T-cell (primary cell): Measurements from ENCODE around the gene VRTN. TPM values are rescaled to one million over a fixed set of nuclear protein-coding genes. Genes with fewer than 3 reads are reported as not detected.
"Not testable (repeated sequence)": the region's sequence is repeated elsewhere in the genome, so short reads cannot be mapped to it uniquely, and the experiment has no call there.

ENCODE experiments used
- ATAC-seq, 4 experiments: fragments of 200-7000 bp in 3 of 4; fragments of 150-1000 bp in 1 of 4; cut with Tn5 transposase; replicated peaks in 1 of 4; 1 replicate in 3 of 4; 2 replicates in 1 of 4; pipeline ENCODE4 v1.10.0; 2021; ENCODE audit warnings: moderate library complexity in 3 of 4, mild to moderate bottlenecking in 2 of 4, moderate number of reproducible peaks in 1 of 4
- CTCF ChIA-PET, 2 donors: fragments of 300-600 bp; sonication (Branson Sonifier 250); formaldehyde crosslinking; loops; one replicate each; lab custom pipeline; 2022; ENCODE audit warnings: antibody characterized with exemption in 2 of 2; lab: Charles Lee
- POLR2A ChIA-PET, 2 donors: fragments of 300-600 bp; sonication (Branson Sonifier 250); formaldehyde crosslinking; loops; one replicate each; lab custom pipeline; 2022; ENCODE audit warnings: antibody characterized with exemption in 2 of 2; lab: Charles Lee
- DNase-seq, 35 experiments: peaks; one replicate each; pipeline versions ENCODE4 v3.0.0 to v3.0.0-alpha.2; 2013 to 2023
- H3K27ac ChIP-seq: one replicate; pipeline ENCODE4 v1.5.1; 2013; ENCODE audit warnings: low read length
- H3K27me3 ChIP-seq, 2 experiments: replicated peaks in 1 of 2; 1 replicate in 1 of 2; 2 replicates in 1 of 2; pipeline versions ENCODE4 v1.6.1 to v1.7.0; 2013; ENCODE audit warnings: low read length in 1 of 2, mixed read lengths in 1 of 2; ENCODE audit not compliant: control insufficient read depth in 2 of 2, insufficient read depth in 2 of 2; ENCODE audit errors: extremely low read depth in 1 of 2
- H3K36me3 ChIP-seq, 2 donors: 1 replicate in 1 of 2; 2 replicates in 1 of 2; pipeline versions ENCODE4 v1.6.1 to v1.7.0; 2013; ENCODE audit warnings: low read length in 1 of 2; ENCODE audit not compliant: control insufficient read depth in 2 of 2, insufficient read depth in 1 of 2; ENCODE audit errors: extremely low read depth in 1 of 2
- H3K4me1 ChIP-seq, 2 experiments: 1 replicate in 1 of 2; 2 replicates in 1 of 2; pipeline versions ENCODE4 v1.6.1 to v1.7.0; 2013; ENCODE audit warnings: low read length in 2 of 2, mixed read lengths in 1 of 2; ENCODE audit not compliant: insufficient read depth in 2 of 2, control insufficient read depth in 1 of 2; ENCODE audit errors: extremely low read depth in 1 of 2
- H3K4me3 ChIP-seq, 2 donors: 1 replicate in 1 of 2; 2 replicates in 1 of 2; pipeline versions ENCODE4 v1.5.1 to v1.7.0; 2013; ENCODE audit warnings: mild to moderate bottlenecking in 2 of 2, low read length in 1 of 2, moderate library complexity in 1 of 2; ENCODE audit not compliant: control insufficient read depth in 1 of 2; ENCODE audit errors: extremely low read depth in 1 of 2
- H3K9me3 ChIP-seq: 2 replicates; pipeline ENCODE4 v1.7.0; 2013
- H3K27ac Mint-ChIP-seq, 2 donors: one replicate each; pipeline ENCODE4 v1.8.0; 2020 to 2021; ENCODE audit warnings: mild to moderate bottlenecking in 2 of 2, mixed read lengths in 2 of 2
- H3K27me3 Mint-ChIP-seq, 2 donors: one replicate each; pipeline ENCODE4 v1.8.0; 2021 to 2022; ENCODE audit warnings: mixed read lengths in 2 of 2
- H3K36me3 Mint-ChIP-seq: one replicate; pipeline ENCODE4 v1.8.0; 2021; ENCODE audit warnings: mixed read lengths
- H3K4me1 Mint-ChIP-seq, 3 donors: one replicate each; pipeline ENCODE4 v1.8.0; 2020 to 2022; ENCODE audit warnings: mixed read lengths in 3 of 3, mild to moderate bottlenecking in 1 of 3
- H3K4me3 Mint-ChIP-seq, 3 donors: one replicate each; pipeline ENCODE4 v1.8.0; 2020 to 2022; ENCODE audit warnings: mild to moderate bottlenecking in 3 of 3, mixed read lengths in 3 of 3, moderate library complexity in 3 of 3
- H3K9me3 Mint-ChIP-seq, 3 donors: one replicate each; pipeline ENCODE4 v1.8.0; 2020 to 2022; ENCODE audit warnings: mixed read lengths in 3 of 3
- WGBS: methylation state at CpG from one replicate; pipeline ENCODE4 v1.1.5; 2013; ENCODE audit warnings: missing lambda C conversion rate; ENCODE audit not compliant: insufficient coverage; 5-methylcytosine and 5-hydroxymethylcytosine counted together
- total RNA-seq, 35 experiments: library from RNA in 6 of 35; stranded (reverse) in 6 of 35; fragments of 120-200 nt in 1 of 35; gene quantifications; one replicate each; pipeline versions ENCODE4 v1.2.1 to v1.2.4 and lab custom pipeline; 2013 to 2026

Gene VRTN
- total RNA-seq, 5 donors from 2014 or later (not counting 1 experiment from before 2014, with no cell fraction given) = 0.06 to 0.09 TPM; not detected in 3

GRCh38 chr14:74368441-74368840 lies 20.2 kb downstream of the VRTN start:
- H3K9me3 ChIP-seq = no peaks in the 10 kb centered on the region
- H3K4me3 Mint-ChIP-seq = no peak overlapping the region
- H3K27me3 Mint-ChIP-seq = peaks cover 8 to 9% of the 10 kb centered on the region in 2 donors
- no peaks in the 10 kb centered on the region for H3K4me1 Mint-ChIP-seq
- WGBS = 62% methylated on average over 2 of the region's 8 CpGs
- ChIA-PET CTCF (interaction anchor here in 1 of 2 donors (0.6 kb wide), 1 partner anchor 19 kb away, joined by 3 read pairs; no protein-coding TSS in a partner anchor), POLR2A (no interaction called here)
- no peaks in the 10 kb centered on the region for H3K9me3 Mint-ChIP-seq
- peaks cover 0 to 24% of the 10 kb centered on the region in 2 experiments for H3K27me3 ChIP-seq
- DNase-seq (no peak), ATAC-seq (no peak)
- H3K27ac ChIP-seq = no peak overlapping the region
- no peak overlapping the region for H3K27ac Mint-ChIP-seq
- no peaks in the 10 kb centered on the region for H3K36me3 ChIP-seq
- H3K4me3 ChIP-seq = no peak overlapping the region
- H3K36me3 Mint-ChIP-seq = no peaks in the 10 kb centered on the region
- H3K4me1 ChIP-seq = no peaks in the 10 kb centered on the region

GRCh38 chr14:74377976-74378690 lies 29.9 kb downstream of the VRTN start:
- Histone ChIP-seq H3K27me3 (no peaks in the 10 kb centered on the region), H3K4me1 (no peaks in the 10 kb centered on the region), H3K9me3 (no peaks in the 10 kb centered on the region), H3K27ac (no peak overlapping the region), H3K36me3 (no peaks in the 10 kb centered on the region), H3K4me3 (no peak overlapping the region)
- Mint-ChIP-seq H3K4me3 (no peak overlapping the region), H3K27ac (no peak overlapping the region), H3K4me1 (no peaks in the 10 kb centered on the region), H3K27me3 (peaks cover 8 to 9% of the 10 kb centered on the region in 2 donors), H3K36me3 (no peaks in the 10 kb centered on the region), H3K9me3 (no peaks in the 10 kb centered on the region)
- no peak for DNase-seq
- CTCF ChIA-PET = no interaction called here
- ATAC-seq = no peak
- 92% methylated on average over 29 of the region's 38 CpGs for WGBS
- POLR2A ChIA-PET = no interaction called here

GRCh38 chr14:74380172-74380571 lies 31.9 kb downstream of the VRTN start:
- Mint-ChIP-seq H3K36me3 (no peaks in the 10 kb centered on the region), H3K4me3 (no peak overlapping the region), H3K4me1 (no peaks in the 10 kb centered on the region), H3K27ac (no peak overlapping the region), H3K27me3 (peaks cover 8 to 13% of the 10 kb centered on the region in 2 donors), H3K9me3 (no peaks in the 10 kb centered on the region)
- ChIA-PET POLR2A (no interaction called here), CTCF (no interaction called here)
- Histone ChIP-seq H3K9me3 (no peaks in the 10 kb centered on the region), H3K4me1 (no peaks in the 10 kb centered on the region), H3K27me3 (no peaks in the 10 kb centered on the region), H3K36me3 (no peaks in the 10 kb centered on the region), H3K27ac (no peak overlapping the region), H3K4me3 (no peak overlapping the region)
- no peak for ATAC-seq
- no peak for DNase-seq
- 90% methylated on average over 4 of the region's 9 CpGs for WGBS

DNA sequence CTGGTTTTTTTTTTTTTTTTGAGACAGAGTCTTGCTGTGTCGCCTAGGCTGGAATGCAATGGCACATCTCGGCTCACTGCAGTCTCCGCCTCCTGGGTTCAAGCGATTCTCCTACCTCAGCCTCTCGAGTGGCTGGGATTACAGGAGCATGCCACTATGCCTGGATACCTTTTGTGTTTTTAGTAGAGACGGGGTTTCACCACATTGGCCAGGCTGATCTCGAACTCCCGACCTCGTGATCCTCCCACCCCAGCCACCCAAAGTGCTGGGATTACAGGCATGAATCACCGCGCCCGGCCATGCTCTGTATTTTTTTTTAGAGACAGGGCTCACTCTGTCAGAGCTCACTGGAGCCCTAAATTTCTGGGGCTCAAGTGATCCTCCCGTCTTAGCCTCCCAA lies 32.6 kb downstream of the VRTN start:
- ATAC-seq (no peak), DNase-seq (no peak)
- POLR2A ChIA-PET = no interaction called here
- CTCF ChIA-PET = interaction anchor here in 1 of 2 donors (0.6 kb wide), 1 partner anchor 381 kb away, joined by 5 read pairs; no protein-coding TSS in a partner anchor
- Mint-ChIP-seq H3K9me3 (no peaks in the 10 kb centered on the region), H3K4me3 (no peak overlapping the region), H3K36me3 (no peaks in the 10 kb centered on the region), H3K27ac (no peak overlapping the region), H3K27me3 (peaks cover 2 to 9% of the 10 kb centered on the region in 2 donors), H3K4me1 (no peaks in the 10 kb centered on the region)
- no peaks in the 10 kb centered on the region for H3K27me3 ChIP-seq
- 91% methylated on average over 7 of the region's 13 CpGs for WGBS
- H3K27ac ChIP-seq = no peak overlapping the region
- no peaks in the 10 kb centered on the region for H3K36me3 ChIP-seq
- H3K4me1 ChIP-seq = no peaks in the 10 kb centered on the region
- no peaks in the 10 kb centered on the region for H3K9me3 ChIP-seq
- no peak overlapping the region for H3K4me3 ChIP-seq

DNA sequence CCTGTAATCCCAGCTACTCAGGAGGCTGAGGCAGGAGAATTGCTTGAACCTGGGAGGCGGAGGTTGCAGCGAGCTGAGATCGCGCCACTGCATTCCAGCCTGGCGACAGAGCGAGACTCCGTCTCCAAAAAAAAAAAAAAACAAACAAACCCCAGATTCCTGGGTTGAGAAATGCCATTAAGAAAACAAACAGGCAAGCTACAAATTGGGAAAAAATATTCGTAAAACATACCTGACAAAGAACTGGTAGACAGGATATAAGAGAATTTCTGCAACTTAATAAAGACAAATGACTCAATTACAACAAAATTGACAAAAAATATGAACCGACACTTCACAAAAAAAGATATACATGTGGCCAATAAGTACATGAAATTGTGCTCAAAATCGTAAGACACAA lies 33.3 kb downstream of the VRTN start:
- DNase-seq, H3K4me1 Mint-ChIP-seq, H3K27ac ChIP-seq, H3K4me3 ChIP-seq, H3K36me3 Mint-ChIP-seq, CTCF ChIA-PET, H3K9me3 ChIP-seq, H3K27me3 ChIP-seq, H3K36me3 ChIP-seq, H3K9me3 Mint-ChIP-seq, H3K4me3 Mint-ChIP-seq, H3K4me1 ChIP-seq, H3K27me3 Mint-ChIP-seq, H3K27ac Mint-ChIP-seq, ATAC-seq, POLR2A ChIA-PET: not testable (repeated sequence)
- 60% methylated on average over 1 of the region's 10 CpGs for WGBS

GRCh38 chr14:74382231-74382630 lies 34.0 kb downstream of the VRTN start:
- POLR2A ChIA-PET = no interaction called here
- WGBS = no CpG with 5 or more reads among the region's 4 CpGs
- CTCF ChIA-PET = interaction anchor here in 1 of 2 donors (0.6 kb wide), 1 partner anchor 848 kb away, joined by 3 read pairs; no protein-coding TSS in a partner anchor
- Mint-ChIP-seq H3K27ac (no peak overlapping the region), H3K27me3 (peaks cover 2 to 4% of the 10 kb centered on the region in 2 donors), H3K4me1 (no peaks in the 10 kb centered on the region), H3K9me3 (no peaks in the 10 kb centered on the region), H3K4me3 (no peak overlapping the region), H3K36me3 (no peaks in the 10 kb centered on the region)
- no peaks in the 10 kb centered on the region for H3K36me3 ChIP-seq
- no peak for DNase-seq
- peaks cover 0 to 4% of the 10 kb centered on the region in 2 experiments for H3K27me3 ChIP-seq
- H3K4me1 ChIP-seq = no peaks in the 10 kb centered on the region
- H3K4me3 ChIP-seq = no peak overlapping the region
- no peak for ATAC-seq
- H3K27ac ChIP-seq = no peak overlapping the region
- H3K9me3 ChIP-seq = no peaks in the 10 kb centered on the region
